ENCODE measurements around the gene CUL2.

Gene CUL2

DNA sequence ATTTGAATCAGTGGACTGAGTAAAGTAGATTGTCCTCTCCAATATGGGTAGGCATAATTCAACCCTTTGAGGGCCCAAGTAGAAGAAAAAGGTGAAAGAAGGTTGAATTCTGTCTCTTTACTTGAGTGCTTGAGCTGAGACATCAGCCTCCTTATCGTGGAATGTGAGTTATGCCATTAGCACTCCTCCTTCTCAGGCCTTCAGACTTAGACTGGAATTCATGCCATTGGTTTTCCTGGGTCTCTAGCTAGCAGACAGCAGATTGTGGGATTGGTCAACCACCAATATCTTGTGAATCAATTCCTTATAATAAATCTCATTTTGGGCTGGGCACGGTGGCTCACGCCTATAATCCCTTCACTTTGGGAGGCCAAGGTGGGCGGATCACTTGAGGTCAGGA, 89.2 kb downstream of the CUL2 start:
- no peaks in the 10 kb centered on the region for H3K27me3 ChIP-seq

DNA sequence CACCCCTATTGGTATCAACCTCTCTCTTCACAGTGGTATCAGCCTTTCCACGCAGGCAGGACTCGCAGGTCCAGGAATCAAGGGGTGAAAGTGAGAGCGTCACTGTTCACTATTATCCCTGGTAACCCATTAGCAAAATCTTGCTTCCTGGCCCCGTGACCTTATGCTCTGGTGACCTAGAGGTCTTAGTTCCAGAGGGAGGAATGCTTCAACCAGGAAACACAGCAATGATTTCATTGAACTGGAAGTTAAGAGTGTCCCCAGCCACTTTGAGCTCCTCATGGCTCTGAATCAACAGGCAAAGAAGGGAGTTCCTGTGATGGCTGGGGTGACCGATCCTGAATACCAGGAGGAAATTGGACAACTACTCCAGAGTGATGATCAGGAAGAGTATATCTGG, 90.6 kb downstream of the CUL2 start:
- DNase-seq: no peak
- TF ChIP-seq, protein P1, sequence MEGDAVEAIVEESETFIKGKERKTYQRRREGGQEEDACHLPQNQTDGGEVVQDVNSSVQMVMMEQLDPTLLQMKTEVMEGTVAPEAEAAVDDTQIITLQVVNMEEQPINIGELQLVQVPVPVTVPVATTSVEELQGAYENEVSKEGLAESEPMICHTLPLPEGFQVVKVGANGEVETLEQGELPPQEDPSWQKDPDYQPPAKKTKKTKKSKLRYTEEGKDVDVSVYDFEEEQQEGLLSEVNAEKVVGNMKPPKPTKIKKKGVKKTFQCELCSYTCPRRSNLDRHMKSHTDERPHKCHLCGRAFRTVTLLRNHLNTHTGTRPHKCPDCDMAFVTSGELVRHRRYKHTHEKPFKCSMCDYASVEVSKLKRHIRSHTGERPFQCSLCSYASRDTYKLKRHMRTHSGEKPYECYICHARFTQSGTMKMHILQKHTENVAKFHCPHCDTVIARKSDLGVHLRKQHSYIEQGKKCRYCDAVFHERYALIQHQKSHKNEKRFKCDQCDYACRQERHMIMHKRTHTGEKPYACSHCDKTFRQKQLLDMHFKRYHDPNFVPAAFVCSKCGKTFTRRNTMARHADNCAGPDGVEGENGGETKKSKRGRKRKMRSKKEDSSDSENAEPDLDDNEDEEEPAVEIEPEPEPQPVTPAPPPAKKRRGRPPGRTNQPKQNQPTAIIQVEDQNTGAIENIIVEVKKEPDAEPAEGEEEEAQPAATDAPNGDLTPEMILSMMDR (IDR thresholded peaks at IDR 0.05): no peak
- no peak overlapping the region for H3K27ac ChIP-seq
- intact Hi-C loops (cut with DNase I; ENCODE audit: low total_unique reads): no loop called here
- no peaks in the 10 kb centered on the region for H3K9me3 ChIP-seq
- H3K27me3 ChIP-seq: no peaks in the 10 kb centered on the region
- H3K4me3 ChIP-seq: no peak overlapping the region
- no peaks in the 10 kb centered on the region for H3K4me1 ChIP-seq
- H3K36me3 ChIP-seq: no peaks in the 10 kb centered on the region

More for the DNA sequence above, 89.2 kb downstream of the CUL2 start:
- no peak for DNase-seq
- intact Hi-C loops (cut with DNase I; ENCODE audit: low total_unique reads): no loop called here
- Histone ChIP-seq H3K9me3 (no peaks in the 10 kb centered on the region), H3K36me3 (peaks cover 0 to 4% (median 0%) of the 10 kb centered on the region in 3 donors), H3K4me3 (no peak overlapping the region), H3K27ac (no peak overlapping the region), H3K4me1 (no peaks in the 10 kb centered on the region)
- TF ChIP-seq, protein P1 (IDR thresholded peaks at IDR 0.05): no peak

DNA sequence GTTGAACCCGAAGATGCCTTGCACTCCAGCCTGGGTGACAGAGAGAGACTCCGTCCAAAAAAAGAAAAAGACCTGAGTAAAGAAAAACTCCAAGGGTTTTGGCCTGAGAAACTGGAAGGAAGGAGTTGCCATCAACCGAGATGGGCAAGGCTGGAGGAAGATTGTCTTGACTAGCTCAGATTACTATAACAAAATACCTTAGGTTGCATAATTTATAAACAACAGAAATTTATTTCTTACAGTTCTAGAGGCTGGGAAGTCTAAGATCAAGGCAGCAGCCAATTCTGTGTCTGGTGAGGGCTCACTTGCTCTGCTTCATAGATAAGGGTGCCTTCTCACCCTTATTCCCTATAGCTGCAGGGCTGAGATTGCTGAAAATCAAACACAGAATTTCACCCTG, 91.2 kb downstream of the CUL2 start:
- no peaks in the 10 kb centered on the region for H3K27me3 ChIP-seq
- no peaks in the 10 kb centered on the region for H3K4me1 ChIP-seq
- TF ChIP-seq, protein P1 (IDR thresholded peaks at IDR 0.05): no peak
- intact Hi-C loops (cut with DNase I; ENCODE audit: low total_unique reads): no loop called here
- H3K9me3 ChIP-seq: no peaks in the 10 kb centered on the region
- H3K36me3 ChIP-seq: no peaks in the 10 kb centered on the region
- H3K4me3 ChIP-seq: no peak overlapping the region
- DNase-seq: no peak
- H3K27ac ChIP-seq: no peak overlapping the region

DNA sequence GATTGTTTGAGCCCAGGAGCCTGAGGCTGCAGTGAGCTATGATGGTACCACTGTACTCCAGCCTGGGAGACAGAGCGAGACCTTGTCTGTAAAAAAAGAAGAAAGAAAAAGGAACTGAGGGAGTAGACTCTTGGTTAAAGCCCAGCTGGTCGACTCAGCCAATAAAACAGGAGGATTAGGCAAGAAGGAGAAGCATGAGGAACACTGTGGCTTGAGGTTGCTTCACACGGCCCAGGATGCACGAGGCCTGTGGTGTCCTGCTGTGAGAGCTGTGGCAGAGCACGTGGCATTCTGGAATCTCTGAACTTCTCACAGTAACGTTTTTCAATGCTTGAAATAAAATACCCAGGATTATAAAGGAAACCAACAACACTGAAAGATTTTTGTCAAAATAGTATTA, 93.3 kb downstream of the CUL2 start:
- Histone ChIP-seq H3K27ac (no peak overlapping the region), H3K4me1 (no peaks in the 10 kb centered on the region), H3K9me3 (no peaks in the 10 kb centered on the region), H3K27me3 (no peaks in the 10 kb centered on the region), H3K36me3 (no peaks in the 10 kb centered on the region), H3K4me3 (no peak overlapping the region)
- intact Hi-C loops (cut with DNase I; ENCODE audit: low total_unique reads): no loop called here
- DNase-seq: peak in 1 of 2 donors; percentile 42
- TF ChIP-seq, protein P1 (IDR thresholded peaks at IDR 0.05): no peak

DNA sequence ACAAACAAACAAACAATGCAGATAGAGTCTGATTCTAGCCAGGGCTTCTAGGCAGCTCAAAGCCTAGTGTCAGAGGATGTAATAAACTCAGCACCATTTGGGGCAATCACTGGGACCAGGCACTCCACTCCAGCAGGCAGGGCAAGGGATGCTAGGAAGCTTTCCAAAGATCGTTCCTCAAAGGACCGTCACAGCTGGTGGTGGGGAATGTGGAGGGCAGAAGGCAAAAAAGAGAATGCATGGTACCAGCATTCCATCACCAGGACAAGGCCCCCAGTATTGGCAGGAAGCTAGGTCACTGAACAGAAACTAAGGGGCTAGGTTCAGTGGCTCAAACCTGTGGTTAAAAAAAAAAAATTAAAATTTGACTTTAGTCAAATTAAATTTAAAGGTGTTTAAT, 94.2 kb downstream of the CUL2 start:
- intact Hi-C loops (cut with DNase I; ENCODE audit: low total_unique reads): no loop called here
- Histone ChIP-seq H3K9me3 (no peaks in the 10 kb centered on the region), H3K4me1 (no peaks in the 10 kb centered on the region), H3K4me3 (no peak overlapping the region), H3K36me3 (no peaks in the 10 kb centered on the region), H3K27ac (no peak overlapping the region), H3K27me3 (no peaks in the 10 kb centered on the region)
- TF ChIP-seq, protein P1 (IDR thresholded peaks at IDR 0.05): no peak
- DNase-seq: no peak

DNA sequence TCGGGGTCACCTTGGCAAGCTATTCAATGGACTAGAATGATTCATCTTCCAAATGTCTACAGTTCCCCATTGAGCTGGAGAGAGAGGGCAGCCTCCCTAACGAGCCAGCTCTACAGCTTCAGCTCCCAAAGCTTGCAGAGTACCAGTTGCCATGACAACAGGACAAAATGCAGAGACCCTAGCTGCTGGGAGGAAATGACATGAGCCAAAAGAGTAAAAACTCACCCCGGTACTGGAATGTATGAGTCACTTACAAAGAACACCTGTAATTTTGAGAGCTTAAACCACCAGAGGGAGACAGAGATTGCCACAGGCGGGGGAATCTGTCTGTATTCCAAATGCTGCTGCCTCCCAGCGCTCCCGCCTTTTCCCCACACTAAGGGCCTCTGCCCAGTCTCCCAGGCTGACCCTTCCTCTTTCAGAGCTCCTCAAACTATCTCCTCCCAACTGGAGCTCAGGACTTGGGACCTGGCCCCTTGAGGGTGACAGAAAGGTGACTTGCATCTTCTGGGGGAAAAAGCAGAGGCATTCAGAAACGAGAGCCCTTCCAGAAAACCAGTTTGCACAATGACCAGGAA, 95.5 kb downstream of the CUL2 start:
- no peaks in the 10 kb centered on the region for H3K36me3 ChIP-seq
- H3K4me1 ChIP-seq: no peaks in the 10 kb centered on the region
- TF ChIP-seq, protein P1 (IDR thresholded peaks at IDR 0.05): peak; percentile 10 to 15
- no peak overlapping the region for H3K27ac ChIP-seq
- DNase-seq: no peak
- no peaks in the 10 kb centered on the region for H3K27me3 ChIP-seq
- no peaks in the 10 kb centered on the region for H3K9me3 ChIP-seq
- no peak overlapping the region for H3K4me3 ChIP-seq
- intact Hi-C loops (cut with DNase I; ENCODE audit: low total_unique reads): no loop called here

Measured in tibial artery (tissue), 4 donors.